ENCODE data around the gene LCK. TPM values are rescaled to one million over a fixed set of nuclear protein-coding genes. Genes with fewer than 3 reads are reported as not detected.

The LCK gene
- total and polyA plus RNA-seq, 9 of the 15 experiments (the other 6 are each of a cell fraction or from before 2014, with no cell fraction given), result 0.04 to 0.47 (median 0.13) TPM; not detected in 6

- TF ChIP-seq, protein P1, sequence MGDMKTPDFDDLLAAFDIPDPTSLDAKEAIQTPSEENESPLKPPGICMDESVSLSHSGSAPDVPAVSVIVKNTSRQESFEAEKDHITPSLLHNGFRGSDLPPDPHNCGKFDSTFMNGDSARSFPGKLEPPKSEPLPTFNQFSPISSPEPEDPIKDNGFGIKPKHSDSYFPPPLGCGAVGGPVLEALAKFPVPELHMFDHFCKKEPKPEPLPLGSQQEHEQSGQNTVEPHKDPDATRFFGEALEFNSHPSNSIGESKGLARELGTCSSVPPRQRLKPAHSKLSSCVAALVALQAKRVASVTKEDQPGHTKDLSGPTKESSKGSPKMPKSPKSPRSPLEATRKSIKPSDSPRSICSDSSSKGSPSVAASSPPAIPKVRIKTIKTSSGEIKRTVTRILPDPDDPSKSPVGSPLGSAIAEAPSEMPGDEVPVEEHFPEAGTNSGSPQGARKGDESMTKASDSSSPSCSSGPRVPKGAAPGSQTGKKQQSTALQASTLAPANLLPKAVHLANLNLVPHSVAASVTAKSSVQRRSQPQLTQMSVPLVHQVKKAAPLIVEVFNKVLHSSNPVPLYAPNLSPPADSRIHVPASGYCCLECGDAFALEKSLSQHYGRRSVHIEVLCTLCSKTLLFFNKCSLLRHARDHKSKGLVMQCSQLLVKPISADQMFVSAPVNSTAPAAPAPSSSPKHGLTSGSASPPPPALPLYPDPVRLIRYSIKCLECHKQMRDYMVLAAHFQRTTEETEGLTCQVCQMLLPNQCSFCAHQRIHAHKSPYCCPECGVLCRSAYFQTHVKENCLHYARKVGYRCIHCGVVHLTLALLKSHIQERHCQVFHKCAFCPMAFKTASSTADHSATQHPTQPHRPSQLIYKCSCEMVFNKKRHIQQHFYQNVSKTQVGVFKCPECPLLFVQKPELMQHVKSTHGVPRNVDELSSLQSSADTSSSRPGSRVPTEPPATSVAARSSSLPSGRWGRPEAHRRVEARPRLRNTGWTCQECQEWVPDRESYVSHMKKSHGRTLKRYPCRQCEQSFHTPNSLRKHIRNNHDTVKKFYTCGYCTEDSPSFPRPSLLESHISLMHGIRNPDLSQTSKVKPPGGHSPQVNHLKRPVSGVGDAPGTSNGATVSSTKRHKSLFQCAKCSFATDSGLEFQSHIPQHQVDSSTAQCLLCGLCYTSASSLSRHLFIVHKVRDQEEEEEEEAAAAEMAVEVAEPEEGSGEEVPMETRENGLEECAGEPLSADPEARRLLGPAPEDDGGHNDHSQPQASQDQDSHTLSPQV (IDR thresholded peaks at IDR 0.05), result no peak
- TF ChIP-seq NUFIP1 (IDR thresholded peaks at IDR 0.05; ENCODE audit: partially characterized antibody), result no peak
- TF ChIP-seq, protein P2, sequence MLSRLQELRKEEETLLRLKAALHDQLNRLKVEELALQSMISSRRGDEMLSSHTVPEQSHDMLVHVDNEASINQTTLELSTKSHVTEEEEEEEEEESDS (CRISPR knock-in tag; IDR thresholded peaks at IDR 0.05), result no peak
- no peak for TF ChIP-seq TAF15 (IDR thresholded peaks at IDR 0.05; ENCODE audit: low read depth, low read length)
- TF ChIP-seq, protein P3, sequence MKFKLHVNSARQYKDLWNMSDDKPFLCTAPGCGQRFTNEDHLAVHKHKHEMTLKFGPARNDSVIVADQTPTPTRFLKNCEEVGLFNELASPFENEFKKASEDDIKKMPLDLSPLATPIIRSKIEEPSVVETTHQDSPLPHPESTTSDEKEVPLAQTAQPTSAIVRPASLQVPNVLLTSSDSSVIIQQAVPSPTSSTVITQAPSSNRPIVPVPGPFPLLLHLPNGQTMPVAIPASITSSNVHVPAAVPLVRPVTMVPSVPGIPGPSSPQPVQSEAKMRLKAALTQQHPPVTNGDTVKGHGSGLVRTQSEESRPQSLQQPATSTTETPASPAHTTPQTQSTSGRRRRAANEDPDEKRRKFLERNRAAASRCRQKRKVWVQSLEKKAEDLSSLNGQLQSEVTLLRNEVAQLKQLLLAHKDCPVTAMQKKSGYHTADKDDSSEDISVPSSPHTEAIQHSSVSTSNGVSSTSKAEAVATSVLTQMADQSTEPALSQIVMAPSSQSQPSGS (CRISPR knock-in tag; IDR thresholded peaks at IDR 0.05), result no peak
- no peak for TF ChIP-seq NFE2L1 (tag; IDR thresholded peaks at IDR 0.05; ENCODE audit: borderline replicate concordance, low read depth)
- TF ChIP-seq POLR3A (IDR thresholded peaks at IDR 0.05; ENCODE audit: borderline replicate concordance, extremely low read depth, insufficient read depth, insufficient read length), result no peak
- no peak for TF ChIP-seq ZBTB11 (CRISPR knock-in tag; IDR thresholded peaks at IDR 0.05)
- no peak for TF ChIP-seq KLF6 (CRISPR knock-in tag; IDR thresholded peaks at IDR 0.05; ENCODE audit: borderline replicate concordance)
- TF ChIP-seq ZNF253 (CRISPR knock-in tag; conservative IDR thresholded peaks at IDR 0.05), result no peak
- TF ChIP-seq JUN (IDR thresholded peaks at IDR 0.05; ENCODE audit: borderline replicate concordance, low read depth, low read length), result peak; percentile 96
- TF ChIP-seq JUN (CRISPR knock-in tag; IDR thresholded peaks at IDR 0.05; ENCODE audit: borderline replicate concordance), result no peak
- no peak for TF ChIP-seq NFIC (IDR thresholded peaks at IDR 0.05)
Measured at GRCh38 chr1:32307324-32307723, 56.3 kb downstream of the LCK start (continued).

Data from K562 (cell line).